ENCODE measurements around the gene TSBP1.

- no peak for TF ChIP-seq TFE3 (CRISPR knock-in tag; IDR thresholded peaks at IDR 0.05)
- no peak for TF ChIP-seq MAFK (conservative IDR thresholded peaks at IDR 0.05 in 1 of 2, IDR thresholded peaks at IDR 0.05 in 1 of 2; ENCODE audit: low read length in 2 of 2)
- no peak for TF ChIP-seq CEBPB (IDR thresholded peaks at IDR 0.05; ENCODE audit: borderline replicate concordance, low read depth, low read length)
- no peak for TF ChIP-seq MXI1 (IDR thresholded peaks at IDR 0.05; ENCODE audit: borderline replicate concordance, low read depth, low read length)
- TF ChIP-seq CTCF (CRISPR knock-in tag; IDR thresholded peaks at IDR 0.05): no peak
- TF ChIP-seq GFI1 (CRISPR knock-in tag; IDR thresholded peaks at IDR 0.05; ENCODE audit: borderline replicate concordance): no peak
- TF ChIP-seq BRCA1 (CRISPR knock-in tag; IDR thresholded peaks at IDR 0.05): no peak
- no peak for TF ChIP-seq ZBTB1 (CRISPR knock-in tag; IDR thresholded peaks at IDR 0.05; ENCODE audit: borderline replicate concordance)
- no peak for TF ChIP-seq NCOA2 (CRISPR knock-in tag; IDR thresholded peaks at IDR 0.05)
- no peak for TF ChIP-seq RFX1 (IDR thresholded peaks at IDR 0.05)
- no peak for TF ChIP-seq PPARG (CRISPR knock-in tag; conservative IDR thresholded peaks at IDR 0.05)
- TF ChIP-seq PRDM4 (CRISPR knock-in tag; IDR thresholded peaks at IDR 0.05; ENCODE audit: borderline replicate concordance): no peak
- no peak for TF ChIP-seq ARID2 (CRISPR knock-in tag; IDR thresholded peaks at IDR 0.05; ENCODE audit: borderline replicate concordance)
- TF ChIP-seq IRF2 (CRISPR knock-in tag; IDR thresholded peaks at IDR 0.05): no peak
Measured at GRCh38 chr6:32370505-32370904, 1.2 kb downstream of the TSBP1 start.

Data from HepG2 (cell line).